NOMO-1 (cell line): ENCODE data around the gene MGAT1.
A peak's percentile ranks its signal among the peaks of the same experiment; 100 is the strongest.
"Not testable (repeated sequence)": the region's sequence is repeated elsewhere in the genome, so short reads cannot be mapped to it uniquely, and the experiment has no call there.

Experiments
- DNase-seq, 2 experiments: peaks; one replicate each; lab custom pipeline; 2025; ENCODE audit not compliant: unreplicated experiment in 2 of 2; lab: John Stamatoyannopoulos, UW

MGAT1 gene

DNA sequence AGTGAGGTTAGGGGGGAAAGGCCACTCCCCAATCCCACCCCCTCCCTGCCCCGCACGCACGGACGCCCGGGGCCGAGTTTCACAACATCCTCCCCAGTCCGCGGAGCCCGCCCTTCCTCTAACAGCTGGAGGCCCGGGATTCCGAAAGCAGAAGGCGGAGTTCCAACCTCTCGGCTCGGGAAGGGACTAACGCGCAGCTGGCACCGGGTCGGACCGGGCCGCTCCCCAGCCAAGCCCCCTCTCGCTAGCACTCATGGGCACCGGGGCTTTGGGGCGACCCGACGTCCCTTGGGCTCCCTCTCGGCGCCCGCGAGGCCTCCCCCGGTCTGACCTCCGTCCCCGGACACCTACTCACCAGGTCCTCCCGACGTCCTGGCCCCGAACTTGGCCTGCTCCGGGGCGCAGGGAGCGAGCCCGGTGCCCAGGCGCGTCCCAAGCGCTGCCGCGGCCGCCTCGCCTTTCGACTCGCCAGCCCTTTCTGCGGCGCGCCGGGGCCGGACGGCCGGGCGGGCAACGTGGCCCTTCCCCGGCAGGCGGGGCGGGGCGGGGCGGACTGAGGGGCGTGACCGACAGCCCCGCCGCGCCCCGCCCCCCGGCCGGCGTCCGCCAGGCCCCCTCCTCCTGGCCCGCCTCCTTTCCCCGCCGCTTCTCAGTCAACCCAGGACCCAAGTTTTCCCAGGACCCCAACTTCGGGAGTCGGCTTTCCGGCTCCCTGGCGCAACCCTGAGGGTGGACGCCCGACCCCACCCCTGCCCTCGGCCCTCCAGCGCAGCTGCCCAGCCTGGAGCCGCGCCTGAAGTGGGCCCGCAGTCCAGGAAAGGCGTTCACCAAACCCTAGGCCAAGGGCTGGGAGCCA lies at the start of gene MGAT1:
TSS of gene MGAT1 (minus strand) at position 482 of the 856 bp plus-strand sequence. CDS start 9,835 bp downstream, outside the sequence.
- peak; percentile 72 to 76 for DNase-seq

DNA sequence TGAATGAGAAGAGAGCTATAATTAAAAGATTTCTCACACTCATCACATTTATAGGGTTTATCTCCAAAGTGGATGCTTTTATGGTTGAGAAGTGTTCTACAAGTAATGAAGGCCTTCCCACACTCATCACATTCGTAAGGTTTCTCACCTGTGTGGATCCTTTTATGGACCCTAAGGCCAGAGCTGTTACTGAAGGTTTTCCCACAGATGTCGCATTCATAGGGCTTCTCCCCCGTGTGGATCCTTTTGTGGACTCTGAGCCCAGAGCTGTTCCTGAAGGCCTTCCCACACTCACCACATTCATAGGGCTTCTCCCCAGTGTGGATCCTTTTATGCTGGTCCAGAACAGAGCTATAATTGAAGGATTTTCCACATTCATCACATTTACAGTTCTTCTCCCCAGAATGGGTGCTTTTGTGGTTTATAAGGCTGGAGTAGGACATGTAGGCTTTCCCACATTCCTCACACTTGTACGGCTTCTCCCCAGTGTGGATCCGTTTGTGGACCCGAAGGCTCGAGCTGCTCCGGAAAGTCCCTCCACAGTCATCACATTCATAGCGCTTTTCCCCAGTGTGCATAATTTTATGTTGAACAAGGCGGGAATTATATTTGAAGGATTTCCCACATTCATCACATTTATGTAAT lies 48.0 kb upstream of the MGAT1 start:
- no peak for DNase-seq

DNA sequence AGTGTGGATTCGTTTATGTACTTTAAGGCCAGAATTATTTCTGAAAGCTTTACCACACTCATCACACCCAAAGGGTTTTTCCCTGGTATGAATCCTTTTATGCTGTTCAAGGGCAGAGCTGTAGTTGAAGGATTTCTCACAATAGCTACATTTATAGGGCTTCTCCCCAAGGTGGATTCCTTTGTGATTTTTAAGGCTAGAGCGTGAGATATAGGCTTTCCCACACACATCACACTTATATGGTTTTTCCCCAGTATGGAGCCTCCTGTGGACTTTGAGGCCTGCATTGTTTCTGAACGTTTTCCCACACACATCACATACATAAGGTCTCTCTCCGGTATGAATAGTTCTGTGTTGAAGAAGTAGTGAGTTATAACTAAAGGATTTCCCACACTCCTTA lies 47.2 kb upstream of the MGAT1 start:
- no peak for DNase-seq

GRCh38 chr5:180848878-180849277 lies 46.3 kb upstream of the MGAT1 start:
- DNase-seq = no peak

DNA sequence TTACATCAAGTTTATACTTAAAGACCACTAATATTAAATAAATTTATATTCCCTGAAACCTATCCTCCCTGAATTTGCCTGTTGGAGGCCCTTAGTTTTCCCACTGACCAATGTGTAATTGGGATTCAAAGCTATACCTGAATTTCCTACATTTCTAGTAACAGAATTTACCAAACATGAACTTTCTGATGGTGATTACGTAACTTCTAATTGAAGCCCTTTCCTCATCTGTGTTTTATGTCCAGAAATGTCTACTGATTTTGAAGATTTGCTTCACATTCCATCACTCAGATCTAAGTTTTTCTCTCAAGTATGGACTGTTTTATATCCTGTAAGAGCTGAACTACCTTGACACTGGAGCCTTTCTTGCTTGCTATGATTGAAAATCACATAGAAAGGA lies 45.7 kb upstream of the MGAT1 start:
- DNase-seq = no peak

- no peak for DNase-seq
Measured at GRCh38 chr5:180847026-180847425, 44.4 kb upstream of the MGAT1 start.

- no peak for DNase-seq
Measured at GRCh38 chr5:180844858-180845257, 42.3 kb upstream of the MGAT1 start.

DNA sequence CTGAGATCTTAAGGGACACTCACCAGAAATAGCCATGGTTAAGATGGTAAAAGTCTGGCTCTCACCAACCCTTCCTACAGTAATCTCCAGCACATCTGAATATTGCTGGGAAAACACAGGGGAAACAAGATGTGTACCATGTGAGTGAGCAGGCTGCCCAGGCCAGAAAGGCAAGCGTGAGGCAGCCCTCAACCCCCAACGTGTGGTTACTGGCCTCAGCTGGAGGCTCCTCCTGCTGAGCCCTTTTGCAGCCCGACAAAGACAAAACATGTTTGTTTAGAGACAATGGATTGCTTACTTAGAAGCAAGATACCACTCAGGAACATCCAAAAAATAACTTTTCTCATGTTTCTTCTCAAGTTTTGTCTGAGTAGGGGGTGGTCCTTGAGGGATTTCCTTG lies 41.8 kb upstream of the MGAT1 start:
- no peak for DNase-seq

GRCh38 chr5:180839935-180840334 lies 37.3 kb upstream of the MGAT1 start:
- DNase-seq = no peak

DNA sequence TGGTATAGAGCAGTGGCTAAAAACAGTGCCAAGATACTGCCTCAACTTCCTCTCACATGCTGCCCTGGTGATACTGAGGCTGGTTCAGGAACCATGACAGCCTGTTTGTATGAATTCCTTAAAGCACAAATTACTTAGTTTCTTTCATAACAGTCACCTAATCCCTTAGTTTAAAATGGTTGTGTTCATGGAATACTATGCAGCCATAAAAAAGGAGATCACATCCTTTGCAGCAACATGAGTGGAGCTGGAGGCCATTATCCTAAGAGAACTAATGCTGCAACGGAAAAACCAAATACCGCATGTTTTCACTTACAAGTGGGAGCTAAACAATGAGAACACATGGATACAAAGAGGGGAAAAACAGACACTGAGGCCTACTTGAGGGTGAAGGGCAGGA lies 36.6 kb upstream of the MGAT1 start:
- no peak for DNase-seq

DNA sequence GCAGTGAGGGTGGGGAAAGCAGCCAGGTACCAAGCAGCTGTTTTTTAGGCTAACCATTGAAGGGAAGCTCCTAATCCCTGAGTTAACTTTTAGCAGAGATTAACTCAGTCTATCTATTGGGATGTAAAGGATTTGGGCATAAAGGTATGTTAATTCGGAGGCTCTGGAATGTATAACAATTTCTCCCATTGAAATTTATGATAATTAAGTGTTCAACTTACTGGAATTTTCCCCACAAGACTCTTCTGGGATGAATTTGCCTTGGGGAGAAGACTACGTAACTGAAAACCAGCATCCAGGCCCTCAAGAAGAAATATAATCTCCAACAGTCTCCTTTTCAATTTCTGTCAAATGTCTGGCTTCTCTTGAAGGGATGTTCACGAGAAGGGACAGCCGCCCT lies 34.9 kb upstream of the MGAT1 start:
- DNase-seq = no peak

DNA sequence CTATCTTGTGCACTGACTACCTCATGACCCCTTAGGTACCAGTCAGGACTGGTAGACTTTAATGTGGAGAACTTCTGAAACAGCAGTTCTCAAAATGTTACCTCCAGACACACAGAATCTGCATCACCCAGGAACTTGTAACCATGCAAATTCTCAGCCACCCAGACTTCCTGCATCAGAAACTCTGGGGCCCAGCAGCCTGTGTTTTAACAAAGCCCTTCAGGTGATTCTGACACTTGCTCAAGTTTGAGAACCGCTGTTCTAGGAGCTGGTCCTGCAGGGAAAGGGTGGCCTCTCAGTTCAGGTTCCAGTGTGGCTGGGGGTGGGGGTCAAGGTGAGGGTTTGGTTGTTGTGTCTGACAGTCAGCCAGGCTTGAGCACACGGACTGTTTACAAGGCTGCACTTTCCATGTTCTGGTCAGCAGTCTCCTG lies 30.0 kb upstream of the MGAT1 start:
- DNase-seq = no peak

DNA sequence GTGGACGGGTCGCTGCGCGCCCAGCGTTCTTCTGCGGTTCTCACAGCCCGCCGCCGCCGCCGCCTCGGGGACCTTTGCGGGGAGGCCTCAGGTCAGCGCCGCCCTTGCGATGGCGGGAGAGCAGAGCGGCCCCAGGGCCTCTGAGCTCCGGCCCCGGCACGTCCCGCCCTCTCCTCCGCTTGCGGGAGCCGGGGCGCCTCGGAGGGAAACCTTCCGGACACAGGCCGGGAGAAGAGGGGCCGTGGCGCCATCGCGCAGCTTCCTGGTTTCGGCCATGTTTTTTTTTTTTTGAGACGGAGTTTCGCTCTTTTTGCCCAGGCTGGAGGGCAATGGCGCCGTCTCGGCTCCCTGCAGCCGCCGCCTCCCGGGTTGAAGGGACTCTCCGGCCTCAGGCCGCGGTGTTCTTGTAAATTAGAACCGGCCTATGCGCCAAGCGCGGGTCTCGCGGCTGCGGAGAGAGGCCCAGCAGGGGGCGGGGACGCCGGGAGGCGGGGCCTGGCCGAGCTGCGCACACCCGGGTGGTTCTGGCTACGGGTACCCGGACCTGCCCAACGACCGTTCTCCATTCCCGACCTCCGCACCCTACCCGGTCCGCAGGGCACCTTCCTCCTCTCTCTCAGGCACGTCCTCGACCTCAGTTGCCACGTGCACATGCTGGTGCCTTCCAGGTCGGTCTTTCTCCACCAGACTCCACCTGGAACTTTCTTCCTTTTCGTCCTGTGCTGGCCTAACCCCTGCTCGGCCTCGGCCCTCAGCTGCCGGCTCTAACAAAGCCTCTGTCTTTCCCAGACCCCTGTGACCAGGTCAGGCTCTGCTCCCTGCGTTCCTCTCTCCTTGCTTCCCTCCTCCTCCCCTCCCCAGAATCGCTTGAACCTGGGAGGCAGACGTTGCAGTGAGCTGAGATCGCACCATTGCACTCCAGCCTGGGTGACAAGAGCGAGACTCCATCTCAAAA lies 28.8 kb upstream of the MGAT1 start:
- DNase-seq = peak; percentile 66 to 76

GRCh38 chr5:180830253-180831138 lies 27.9 kb upstream of the MGAT1 start:
- DNase-seq = peak; percentile 51 to 70

DNA sequence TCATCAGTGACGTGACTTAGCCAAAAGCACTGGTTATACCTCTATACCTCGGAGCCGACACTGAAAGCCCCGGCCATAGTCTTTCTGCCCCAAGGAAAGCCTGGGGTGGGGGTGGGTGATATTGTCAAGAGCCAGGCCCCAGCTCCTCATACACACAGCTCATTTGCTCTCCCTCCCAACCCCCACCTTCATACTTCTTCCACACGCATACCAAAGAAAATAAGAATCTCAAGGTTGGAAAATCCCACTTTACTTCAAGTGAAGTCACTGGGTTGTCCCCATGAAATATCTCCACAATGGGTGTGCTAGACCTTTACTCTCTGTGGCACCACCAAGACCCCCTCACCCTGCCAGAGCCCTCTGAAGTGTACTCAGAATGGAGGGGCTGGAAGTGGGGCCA lies 27.1 kb upstream of the MGAT1 start:
- DNase-seq = no peak

GRCh38 chr5:180828756-180829531 lies 26.3 kb upstream of the MGAT1 start:
- not testable (repeated sequence) for DNase-seq

DNA sequence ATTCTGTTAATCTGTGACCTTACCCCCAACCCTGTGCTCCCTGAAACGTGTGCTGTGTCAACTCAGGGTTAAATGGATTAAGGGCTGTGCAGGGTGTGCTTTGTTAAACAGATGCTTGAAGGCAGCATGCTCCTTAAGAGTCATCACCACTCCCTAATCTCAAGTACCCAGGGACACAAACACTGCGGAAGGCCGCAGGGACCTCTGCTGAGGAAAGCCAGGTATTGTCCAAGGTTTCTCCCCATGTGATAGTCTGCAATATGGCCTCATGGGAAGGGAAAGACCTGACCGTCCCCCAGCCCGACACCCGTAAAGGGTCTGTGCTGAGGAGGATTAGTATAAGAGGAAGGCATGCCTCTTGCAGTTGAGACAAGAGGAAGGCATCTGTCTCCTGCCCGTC lies 24.8 kb upstream of the MGAT1 start:
- DNase-seq = not testable (repeated sequence)

GRCh38 chr5:180825768-180826525 lies 23.3 kb upstream of the MGAT1 start:
- DNase-seq = no peak
